Measurements from ENCODE around the gene FHOD3. TPM values are rescaled to one million over a fixed set of nuclear protein-coding genes. Genes with fewer than 3 reads are reported as not detected.

FHOD3 gene
- total RNA-seq, 1 experiment from 2014 or later = 10.6 TPM

DNA sequence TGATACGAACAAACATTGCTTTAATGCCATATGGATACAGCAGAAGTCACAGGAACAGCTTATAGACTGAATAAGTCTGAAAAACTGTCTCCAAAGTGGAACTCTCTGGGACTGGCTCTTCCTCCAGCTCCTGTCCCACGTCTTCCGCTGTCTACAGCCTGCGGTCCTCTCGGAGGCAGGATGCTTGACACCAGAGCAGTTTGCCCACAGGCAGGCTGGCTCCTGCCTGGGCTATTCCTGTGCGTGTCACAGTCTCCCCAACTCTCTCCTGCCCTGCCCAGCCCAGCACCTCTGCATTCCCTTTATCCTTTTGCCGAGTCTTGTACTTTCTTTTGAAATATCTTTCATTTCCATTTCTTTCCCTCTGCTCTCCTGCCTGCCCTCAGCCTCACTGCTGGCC is 234.1 kb downstream of the FHOD3 start:
- ChIA-PET POLR2A (ENCODE audit: unreplicated experiment) (no interaction called here), CTCF (no interaction called here)
- H3K27me3 ChIP-seq (ENCODE audit: insufficient read depth, low read depth) = no peaks in the 10 kb centered on the region
- H4K20me1 ChIP-seq (ENCODE audit: insufficient read depth) = no peaks in the 10 kb centered on the region
- no peak overlapping the region for H3K4me3 ChIP-seq
- H3K4me2 ChIP-seq = 0 out of 2 replicates have a peak overlapping the region, but pooled peaks have one; percentile 23
- H3F3A ChIP-seq (ENCODE audit: insufficient read depth, low read depth) = no peaks in the 10 kb centered on the region
- H3K4me1 ChIP-seq (replicated peaks; ENCODE audit: insufficient read depth) = 0 out of 2 replicates have a peak, but pooled peaks cover 8% of the 10 kb centered on the region
- H3K36me3 ChIP-seq (ENCODE audit: low read depth) = no peaks in the 10 kb centered on the region
- H3K9me2 ChIP-seq (ENCODE audit: insufficient read depth) = no peaks in the 10 kb centered on the region
- no peaks in the 10 kb centered on the region for H3K9me3 ChIP-seq (ENCODE audit: insufficient read depth, low read depth)
- no peak for TF ChIP-seq EZH2 (IDR thresholded peaks at IDR 0.05; ENCODE audit: low read depth)
- TF ChIP-seq CTCF (conservative IDR thresholded peaks at IDR 0.05) = no peak
- no peak overlapping the region for H2AFZ ChIP-seq
- no peaks in the 10 kb centered on the region for H3K79me2 ChIP-seq (ENCODE audit: low read depth)
- no TSS peak for BruUV-seq (replicated peaks)
- no peak for DNase-seq
- intact Hi-C loops (cut with micrococcal nuclease; ENCODE audit: unreplicated experiment) = loop anchor here (1.0 to 5.0 kb wide), 2 partner anchors 89 to 222 kb away; no protein-coding TSS in a partner anchor
- H3K27ac ChIP-seq = no peak overlapping the region

DNA sequence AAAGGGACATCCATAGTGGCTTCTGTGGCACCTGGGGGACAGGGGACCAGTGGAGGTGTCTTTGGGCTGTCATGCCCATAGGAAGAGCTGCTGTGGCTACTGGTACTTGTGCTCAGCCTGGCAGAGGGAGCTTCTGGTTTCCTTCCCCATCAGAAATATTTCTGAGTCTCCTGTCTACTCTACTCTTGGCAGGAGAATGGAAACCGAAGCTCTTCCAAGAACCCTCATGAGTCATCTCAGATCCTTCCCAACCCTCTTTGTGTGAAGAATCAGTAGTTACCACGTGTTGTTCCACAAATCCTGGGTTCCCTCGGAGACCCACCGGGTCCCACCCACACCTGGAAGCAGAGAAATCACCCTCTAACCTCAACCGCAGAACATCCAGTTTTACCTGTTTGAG is 234.9 kb downstream of the FHOD3 start:
- no peaks in the 10 kb centered on the region for H3K79me2 ChIP-seq (ENCODE audit: low read depth)
- H2AFZ ChIP-seq = no peak overlapping the region
- 0 out of 2 replicates have a peak overlapping the region, but pooled peaks have one; percentile 23 for H3K4me2 ChIP-seq
- H3K9me3 ChIP-seq (ENCODE audit: insufficient read depth, low read depth) = no peaks in the 10 kb centered on the region
- no peaks in the 10 kb centered on the region for H4K20me1 ChIP-seq (ENCODE audit: insufficient read depth)
- H3K4me1 ChIP-seq (replicated peaks; ENCODE audit: insufficient read depth) = 0 out of 2 replicates have a peak, but pooled peaks cover 8% of the 10 kb centered on the region
- H3K9me2 ChIP-seq (ENCODE audit: insufficient read depth) = no peaks in the 10 kb centered on the region
- no peak overlapping the region for H3K27ac ChIP-seq
- CTCF ChIA-PET = no interaction called here
- peak; percentile 76 to 77 for DNase-seq
- no peaks in the 10 kb centered on the region for H3K36me3 ChIP-seq (ENCODE audit: low read depth)
- POLR2A ChIA-PET (ENCODE audit: unreplicated experiment) = no interaction called here
- intact Hi-C loops (cut with micrococcal nuclease; ENCODE audit: unreplicated experiment) = loop anchor here (1.0 to 5.0 kb wide), 2 partner anchors 90 to 223 kb away; no protein-coding TSS in a partner anchor
- no peaks in the 10 kb centered on the region for H3K27me3 ChIP-seq (ENCODE audit: insufficient read depth, low read depth)
- no peak overlapping the region for H3K4me3 ChIP-seq
- no peaks in the 10 kb centered on the region for H3F3A ChIP-seq (ENCODE audit: insufficient read depth, low read depth)
- no TSS peak for BruUV-seq (replicated peaks)
- no peak for TF ChIP-seq EZH2 (IDR thresholded peaks at IDR 0.05; ENCODE audit: low read depth)
- no peak for TF ChIP-seq CTCF (conservative IDR thresholded peaks at IDR 0.05)

GRCh38 chr18:36532815-36533214 is 235.3 kb downstream of the FHOD3 start:
- no peaks in the 10 kb centered on the region for H3K9me2 ChIP-seq (ENCODE audit: insufficient read depth)
- H2AFZ ChIP-seq = no peak overlapping the region
- no TSS peak for BruUV-seq (replicated peaks)
- H3K4me3 ChIP-seq = no peak overlapping the region
- H3K4me2 ChIP-seq = no peak overlapping the region
- POLR2A ChIA-PET (ENCODE audit: unreplicated experiment) = no interaction called here
- CTCF ChIA-PET = no interaction called here
- 0 out of 2 replicates have a peak, but pooled peaks cover 8% of the 10 kb centered on the region for H3K4me1 ChIP-seq (replicated peaks; ENCODE audit: insufficient read depth)
- H3K79me2 ChIP-seq (ENCODE audit: low read depth) = no peaks in the 10 kb centered on the region
- no peaks in the 10 kb centered on the region for H3K9me3 ChIP-seq (ENCODE audit: insufficient read depth, low read depth)
- H3F3A ChIP-seq (ENCODE audit: insufficient read depth, low read depth) = no peaks in the 10 kb centered on the region
- no peaks in the 10 kb centered on the region for H3K36me3 ChIP-seq (ENCODE audit: low read depth)
- H3K27me3 ChIP-seq (ENCODE audit: insufficient read depth, low read depth) = no peaks in the 10 kb centered on the region
- no peak for TF ChIP-seq EZH2 (IDR thresholded peaks at IDR 0.05; ENCODE audit: low read depth)
- no peak for TF ChIP-seq CTCF (conservative IDR thresholded peaks at IDR 0.05)
- no peak overlapping the region for H3K27ac ChIP-seq
- no peak for DNase-seq
- H4K20me1 ChIP-seq (ENCODE audit: insufficient read depth) = no peaks in the 10 kb centered on the region
- intact Hi-C loops (cut with micrococcal nuclease; ENCODE audit: unreplicated experiment) = loop anchor here (1.0 to 5.0 kb wide), 2 partner anchors 91 to 224 kb away; no protein-coding TSS in a partner anchor

All from PC-9 (cell line).